Panc1 (cell line): ENCODE data around the gene EDDM13.

Experiments used
- CTCF ChIP-seq: fragments of 450-650 bp; IDR thresholded peaks from 2 replicates; pipeline ENCODE4 v1.5.1; 2017; ENCODE audit warnings: mild to moderate bottlenecking
- POLR2AphosphoS5 ChIP-seq: IDR thresholded peaks from 2 replicates; pipeline ENCODE4 v1.6.1; 2012; ENCODE audit warnings: mild to moderate bottlenecking, low read depth, low read length, moderate library complexity

GRCh38 chr19:56332695-56333094 is 60.1 kb downstream of the EDDM13 start:
- no peak for TF ChIP-seq POLR2AphosphoS5
- TF ChIP-seq CTCF = no peak
